ENCODE measurements around the gene ANKRD16. TPM values are rescaled to one million over a fixed set of nuclear protein-coding genes. Genes with fewer than 3 reads are reported as not detected.
"Not testable (repeated sequence)": the region's sequence is repeated elsewhere in the genome, so short reads cannot be mapped to it uniquely, and the experiment has no call there.

Gene ANKRD16
- total and polyA plus RNA-seq, 2 experiments from 2014 or later, result 29.0 to 32.3 TPM

DNA sequence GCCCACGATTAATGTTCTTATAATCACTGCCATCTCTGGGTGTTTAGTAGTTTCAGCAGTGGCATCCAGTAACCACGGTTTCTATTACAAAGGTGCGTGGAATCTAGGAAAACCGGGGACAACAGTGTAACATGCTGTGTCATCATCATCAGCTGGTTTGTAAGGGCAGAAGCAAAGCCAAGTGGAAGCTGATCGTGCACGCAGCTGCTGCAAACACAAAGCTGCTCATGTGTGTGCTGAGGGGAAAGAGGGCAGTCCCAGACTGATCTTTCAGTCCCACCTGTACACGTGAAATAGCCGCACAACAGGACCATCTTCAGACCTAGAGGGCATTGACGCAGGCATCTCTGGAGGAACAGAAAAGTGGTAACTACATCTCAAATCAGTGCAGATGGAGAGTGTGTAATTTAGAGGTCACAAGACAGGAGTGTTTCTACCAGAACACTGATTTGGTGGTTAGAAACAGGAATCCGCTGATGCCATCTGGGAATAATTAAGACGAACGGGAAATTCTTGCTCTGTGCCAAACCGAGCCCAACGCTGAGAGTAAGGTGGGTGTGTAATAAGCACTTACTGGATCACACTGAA lies 13.4 kb downstream of the ANKRD16 start:
- H3K4me3 ChIP-seq, result no peak overlapping the region
- H3K27me3 ChIP-seq, result no peaks in the 10 kb centered on the region
- TF ChIP-seq, protein P1, sequence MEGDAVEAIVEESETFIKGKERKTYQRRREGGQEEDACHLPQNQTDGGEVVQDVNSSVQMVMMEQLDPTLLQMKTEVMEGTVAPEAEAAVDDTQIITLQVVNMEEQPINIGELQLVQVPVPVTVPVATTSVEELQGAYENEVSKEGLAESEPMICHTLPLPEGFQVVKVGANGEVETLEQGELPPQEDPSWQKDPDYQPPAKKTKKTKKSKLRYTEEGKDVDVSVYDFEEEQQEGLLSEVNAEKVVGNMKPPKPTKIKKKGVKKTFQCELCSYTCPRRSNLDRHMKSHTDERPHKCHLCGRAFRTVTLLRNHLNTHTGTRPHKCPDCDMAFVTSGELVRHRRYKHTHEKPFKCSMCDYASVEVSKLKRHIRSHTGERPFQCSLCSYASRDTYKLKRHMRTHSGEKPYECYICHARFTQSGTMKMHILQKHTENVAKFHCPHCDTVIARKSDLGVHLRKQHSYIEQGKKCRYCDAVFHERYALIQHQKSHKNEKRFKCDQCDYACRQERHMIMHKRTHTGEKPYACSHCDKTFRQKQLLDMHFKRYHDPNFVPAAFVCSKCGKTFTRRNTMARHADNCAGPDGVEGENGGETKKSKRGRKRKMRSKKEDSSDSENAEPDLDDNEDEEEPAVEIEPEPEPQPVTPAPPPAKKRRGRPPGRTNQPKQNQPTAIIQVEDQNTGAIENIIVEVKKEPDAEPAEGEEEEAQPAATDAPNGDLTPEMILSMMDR (IDR thresholded peaks at IDR 0.05; ENCODE audit: low read depth, low read length), result no peak
- no peaks in the 10 kb centered on the region for H3K9me3 ChIP-seq (ENCODE audit: low read depth)
- H3K4me1 ChIP-seq (ENCODE audit: low read depth), result peaks cover 8% of the 10 kb centered on the region
- H3K27ac ChIP-seq, result peak overlapping the region; percentile 25
- H3K36me3 ChIP-seq, result peaks cover 36% of the 10 kb centered on the region
- peak in 1 of 2 donors; percentile 81 for DNase-seq (ENCODE audit: low read depth in 1 of 2, low spot score in 1 of 2)

DNA sequence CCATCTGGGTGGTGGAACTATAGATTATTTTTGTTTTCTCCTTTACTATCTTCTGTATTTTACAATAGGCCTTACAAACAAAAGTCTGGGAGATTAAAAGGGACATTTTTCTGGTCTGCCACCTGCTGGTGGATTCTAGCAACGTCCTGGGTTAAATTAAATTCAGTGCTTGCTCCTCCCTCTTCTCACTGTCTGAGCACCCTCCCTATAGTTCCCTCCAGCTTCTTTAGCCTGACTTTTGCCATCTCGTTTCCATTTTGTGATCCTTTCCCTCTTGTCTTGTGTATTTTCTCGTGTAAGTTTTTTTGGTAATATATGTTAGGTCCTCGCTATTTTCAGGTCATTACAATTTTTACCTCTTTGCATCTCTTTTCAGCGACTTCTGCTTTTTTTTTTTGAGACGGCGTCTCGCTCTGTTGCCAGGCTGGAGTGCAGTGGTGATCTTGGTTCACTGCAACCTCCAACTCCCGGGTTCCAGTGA lies 16.1 kb downstream of the ANKRD16 start:
- Histone ChIP-seq H3K27me3 (no peaks in the 10 kb centered on the region), H3K36me3 (peaks cover 18% of the 10 kb centered on the region), H3K9me3 (ENCODE audit: low read depth) (no peaks in the 10 kb centered on the region), H3K4me3 (no peak overlapping the region), H3K27ac (no peak overlapping the region), H3K4me1 (ENCODE audit: low read depth) (peaks cover 8% of the 10 kb centered on the region)
- TF ChIP-seq, protein P1 (IDR thresholded peaks at IDR 0.05; ENCODE audit: low read depth, low read length), result peak; percentile 69
- peak; percentile 71 to 83 for DNase-seq (ENCODE audit: low read depth in 1 of 2, low spot score in 1 of 2)

DNA sequence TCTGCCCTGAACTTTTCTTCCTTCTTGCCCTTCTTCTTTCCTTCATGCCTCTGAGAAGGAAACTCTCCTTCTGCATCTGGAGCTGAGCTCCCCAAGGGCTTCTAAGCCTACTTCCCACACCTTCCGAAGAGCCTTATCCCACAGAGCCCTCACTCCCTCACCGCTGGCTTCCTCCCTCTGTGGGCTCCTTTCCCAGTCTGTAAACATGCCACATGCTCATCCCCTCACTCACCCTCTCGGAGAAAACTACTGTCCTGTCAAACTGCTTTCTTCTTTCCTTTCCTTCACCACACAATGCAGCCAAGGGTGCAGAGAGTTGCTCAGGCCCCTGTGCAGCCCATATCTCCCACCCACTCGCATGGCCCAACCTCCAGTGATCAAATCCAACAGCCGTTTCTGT lies 18.1 kb downstream of the ANKRD16 start:
- Histone ChIP-seq H3K27ac (no peak overlapping the region), H3K36me3 (peaks cover 6% of the 10 kb centered on the region), H3K9me3 (ENCODE audit: low read depth) (no peaks in the 10 kb centered on the region), H3K27me3 (no peaks in the 10 kb centered on the region), H3K4me1 (ENCODE audit: low read depth) (peaks cover 8% of the 10 kb centered on the region), H3K4me3 (no peak overlapping the region)
- TF ChIP-seq, protein P1 (IDR thresholded peaks at IDR 0.05; ENCODE audit: low read depth, low read length), result no peak
- DNase-seq (ENCODE audit: low read depth in 1 of 2, low spot score in 1 of 2), result peak in 1 of 2 donors; percentile 78

DNA sequence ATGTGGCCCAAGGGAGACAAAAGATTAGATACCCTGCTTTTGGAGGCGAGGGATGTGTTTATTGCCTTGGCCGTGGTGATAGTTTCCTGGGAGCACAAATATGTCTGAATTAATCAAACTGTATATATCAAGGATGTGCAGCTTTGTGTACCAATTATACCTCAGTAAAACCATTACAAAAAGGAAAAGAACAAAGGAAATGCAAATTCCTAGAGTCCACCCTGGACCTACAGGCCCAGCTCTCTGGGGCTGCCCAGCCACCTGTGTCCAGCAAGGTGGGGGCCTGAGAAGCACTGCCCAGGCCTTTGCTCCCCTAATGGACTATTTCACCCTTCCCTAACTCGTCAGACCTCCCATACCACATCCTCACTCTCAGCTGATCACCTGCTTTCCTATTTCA lies 20.5 kb downstream of the ANKRD16 start:
- no peak overlapping the region for H3K27ac ChIP-seq
- H3K4me3 ChIP-seq, result no peak overlapping the region
- no peaks in the 10 kb centered on the region for H3K27me3 ChIP-seq
- no peaks in the 10 kb centered on the region for H3K4me1 ChIP-seq (ENCODE audit: low read depth)
- TF ChIP-seq, protein P1 (IDR thresholded peaks at IDR 0.05; ENCODE audit: low read depth, low read length), result no peak
- H3K9me3 ChIP-seq (ENCODE audit: low read depth), result no peaks in the 10 kb centered on the region
- no peak for DNase-seq (ENCODE audit: low read depth in 1 of 2, low spot score in 1 of 2)
- no peaks in the 10 kb centered on the region for H3K36me3 ChIP-seq

DNA sequence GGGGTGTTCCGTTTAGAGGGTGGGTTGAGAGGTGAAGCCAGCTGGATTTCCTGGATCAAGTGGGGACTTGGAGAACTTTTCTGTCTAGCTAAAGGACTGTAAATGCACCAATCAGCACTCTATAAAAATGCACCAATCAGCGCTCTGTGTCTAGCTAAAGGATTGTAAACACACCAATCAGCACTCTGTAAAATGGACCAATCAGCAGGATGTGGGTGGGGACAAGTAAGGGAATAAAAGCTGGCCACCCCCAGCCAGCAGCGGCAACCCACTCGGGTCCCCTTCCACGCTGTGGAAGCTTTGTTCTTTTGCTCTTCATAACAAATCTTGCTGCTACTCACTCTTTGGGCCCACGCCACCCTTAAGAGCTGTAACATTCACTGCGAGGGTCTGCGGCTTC lies 21.3 kb downstream of the ANKRD16 start:
- H3K4me1 ChIP-seq (ENCODE audit: low read depth); H3K9me3 ChIP-seq (ENCODE audit: low read depth); H3K36me3 ChIP-seq; H3K4me3 ChIP-seq; H3K27ac ChIP-seq; DNase-seq (ENCODE audit: low read depth in 1 of 2, low spot score in 1 of 2); H3K27me3 ChIP-seq: not testable (repeated sequence)

DNA sequence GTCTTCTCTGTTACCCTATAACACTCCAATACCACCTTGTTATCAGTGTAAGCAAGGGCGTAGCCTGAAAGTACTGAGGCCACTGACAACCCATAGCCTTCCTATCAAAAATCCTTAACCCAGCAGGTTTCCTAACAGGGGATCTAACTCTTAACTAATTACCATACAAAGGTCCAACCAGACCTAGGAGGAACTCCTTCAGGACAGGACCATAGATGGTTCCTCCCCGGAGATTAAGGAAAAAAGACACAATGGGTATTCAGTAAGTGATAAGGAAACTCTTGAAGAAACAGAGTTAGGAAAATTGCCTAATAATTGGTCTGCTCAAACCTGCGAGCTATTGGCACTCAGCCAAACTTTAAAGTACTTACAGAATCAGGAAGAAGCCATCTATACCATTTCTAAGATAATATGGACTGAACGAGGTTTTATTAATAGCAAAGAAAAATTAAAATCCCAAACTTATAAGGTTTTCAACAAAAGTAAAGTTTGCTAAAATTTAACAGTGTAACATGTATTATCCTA lies 22.5 kb downstream of the ANKRD16 start:
- H3K4me3 ChIP-seq; H3K9me3 ChIP-seq (ENCODE audit: low read depth); H3K4me1 ChIP-seq (ENCODE audit: low read depth): not testable (repeated sequence)

DNA sequence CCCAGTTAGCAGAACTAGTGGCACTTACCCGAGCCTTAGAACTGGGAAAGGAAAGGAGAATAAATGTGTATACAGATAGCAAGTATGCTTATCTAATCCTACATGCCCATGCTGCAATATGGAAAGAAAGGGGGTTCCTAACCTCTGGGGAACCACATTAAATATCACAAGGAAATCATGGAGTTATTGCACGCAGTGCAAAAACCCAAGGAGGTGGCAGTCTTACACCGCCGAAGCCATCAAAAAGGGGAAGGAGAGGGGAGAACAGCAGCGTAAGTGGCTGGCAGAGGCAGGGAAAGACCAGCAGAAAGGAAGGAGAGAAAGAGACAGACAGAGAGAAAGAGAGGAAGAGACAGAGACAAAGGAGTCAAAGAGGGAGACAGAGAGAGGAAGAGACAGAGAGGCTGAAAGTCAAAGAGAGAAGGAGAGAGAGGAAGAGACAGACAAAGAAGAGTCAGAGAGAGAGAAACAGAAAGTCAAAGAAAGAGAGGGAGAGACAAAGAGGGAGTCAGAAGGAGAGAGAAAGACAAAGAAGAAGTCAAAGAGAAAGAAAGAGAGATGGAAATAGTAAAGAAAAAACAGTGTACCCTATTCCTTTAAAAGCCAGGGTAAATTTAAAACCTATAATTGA lies 23.1 kb downstream of the ANKRD16 start:
- not testable (repeated sequence) for H3K27me3 ChIP-seq; H3K27ac ChIP-seq; H3K9me3 ChIP-seq (ENCODE audit: low read depth); H3K4me3 ChIP-seq; H3K4me1 ChIP-seq (ENCODE audit: low read depth); H3K36me3 ChIP-seq; DNase-seq (ENCODE audit: low read depth in 1 of 2, low spot score in 1 of 2)

More for the DNA sequence above, 22.5 kb downstream of the ANKRD16 start:
- H3K36me3 ChIP-seq, H3K27me3 ChIP-seq, H3K27ac ChIP-seq: not testable (repeated sequence)
- peak in 1 of 2 donors; percentile 23 for DNase-seq (ENCODE audit: low read depth in 1 of 2, low spot score in 1 of 2)

DNA sequence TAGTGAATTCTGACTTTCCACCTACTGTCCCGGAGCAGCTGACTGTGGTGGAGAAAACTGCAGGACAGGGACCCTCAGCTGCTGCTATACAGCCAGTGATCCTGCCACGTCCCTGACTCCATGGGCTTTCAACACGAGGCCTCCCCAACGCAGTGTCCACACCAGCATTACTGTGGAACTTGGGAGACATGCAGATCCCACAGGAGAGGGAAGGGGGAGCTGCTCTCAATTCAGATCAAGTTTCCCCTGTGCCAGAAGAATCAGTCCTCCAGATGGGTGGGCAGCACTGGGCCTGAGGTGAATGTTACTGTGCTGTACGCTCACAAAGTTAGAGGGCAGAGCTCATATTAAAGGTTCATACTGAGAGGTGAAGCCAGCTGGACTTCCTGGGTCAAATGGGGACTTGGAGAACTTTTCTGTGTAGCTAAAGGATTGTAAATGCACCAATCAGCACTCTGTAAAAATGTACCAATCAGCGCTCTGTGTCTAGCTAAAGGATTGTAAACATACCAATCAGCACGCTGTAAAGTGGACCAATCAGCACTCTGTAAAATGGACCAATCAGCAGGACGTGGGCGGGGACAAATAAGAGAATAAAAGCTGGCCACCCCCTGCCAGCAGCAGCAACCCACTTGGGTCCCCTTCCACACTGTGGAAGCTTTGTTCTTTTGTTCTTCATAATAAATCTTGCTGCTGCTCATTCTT lies 26.6 kb downstream of the ANKRD16 start:
- not testable (repeated sequence) for H3K27ac ChIP-seq; DNase-seq (ENCODE audit: low read depth in 1 of 2, low spot score in 1 of 2); H3K27me3 ChIP-seq; H3K4me1 ChIP-seq (ENCODE audit: low read depth); H3K4me3 ChIP-seq; H3K36me3 ChIP-seq; H3K9me3 ChIP-seq (ENCODE audit: low read depth)
